ENCODE results near the gene TAGAP.

The TAGAP gene

GRCh38 chr6:159002432-159003155, 42.2 kb downstream of the TAGAP start:
- H3K36me3 ChIP-seq (ENCODE audit: control insufficient read depth, low read length) = no peaks in the 10 kb centered on the region

GRCh38 chr6:158999666-159000403, 45.0 kb downstream of the TAGAP start, which contains the start of gene RSPH3:
RSPH3 (minus strand) TSS chr6:159000202; CDS start chr6:158999550, 652 bp downstream.
- Histone ChIP-seq H3K9me2 (replicated peaks; ENCODE audit: control insufficient read depth, low read length) (no peaks in the 10 kb centered on the region), H3K79me2 (ENCODE audit: control insufficient read depth, low read length) (peaks cover 28% of the 10 kb centered on the region), H3K4me2 (ENCODE audit: low read length) (peak within 1 kb of the TSS; percentile 95), H3F3A (ENCODE audit: control insufficient read depth, insufficient read depth) (no peaks in the 10 kb centered on the region), H3K27me3 (ENCODE audit: control insufficient read depth, low read length) (no peaks in the 10 kb centered on the region), H3K36me3 (ENCODE audit: control insufficient read depth, low read length) (no peaks in the 10 kb centered on the region), H3K9me3 (ENCODE audit: control insufficient read depth, insufficient read depth, low read length) (no peaks in the 10 kb centered on the region), H4K20me1 (ENCODE audit: control insufficient read depth, insufficient read depth, low read depth, low read length) (no peaks in the 10 kb centered on the region), H3K27ac (ENCODE audit: low read depth, low read length) (peak within 1 kb of the TSS; percentile 51), H3K4me1 (ENCODE audit: control insufficient read depth, low read length) (peaks cover 24% of the 10 kb centered on the region), H3K4me3 (ENCODE audit: low read length) (peak within 1 kb of the TSS; percentile 93)
- TF ChIP-seq CTCF (IDR thresholded peaks at IDR 0.05; ENCODE audit: low read depth, low read length, poor library complexity, severe bottlenecking) (peak; percentile 36), EZH2phosphoT487 (IDR thresholded peaks at IDR 0.05; ENCODE audit: borderline replicate concordance, low read length) (no peak)

More at GRCh38 chr6:159002432-159003155, 42.2 kb downstream of the TAGAP start:
- Histone ChIP-seq H3F3A (ENCODE audit: control insufficient read depth, insufficient read depth) (peaks cover 9% of the 10 kb centered on the region; the same call in 1 of the 2 replicates), H3K4me1 (ENCODE audit: control insufficient read depth, low read length) (peaks cover 19% of the 10 kb centered on the region), H3K27ac (ENCODE audit: low read depth, low read length) (no peak overlapping the region), H3K9me2 (replicated peaks; ENCODE audit: control insufficient read depth, low read length) (no peaks in the 10 kb centered on the region), H3K4me3 (ENCODE audit: low read length) (no peak overlapping the region), H3K9me3 (ENCODE audit: control insufficient read depth, insufficient read depth, low read length) (no peaks in the 10 kb centered on the region), H3K27me3 (ENCODE audit: control insufficient read depth, low read length) (no peaks in the 10 kb centered on the region), H3K79me2 (ENCODE audit: control insufficient read depth, low read length) (peaks cover 28% of the 10 kb centered on the region), H3K4me2 (ENCODE audit: low read length) (no peak overlapping the region), H4K20me1 (ENCODE audit: control insufficient read depth, insufficient read depth, low read depth, low read length) (no peaks in the 10 kb centered on the region)
- TF ChIP-seq CTCF (IDR thresholded peaks at IDR 0.05; ENCODE audit: low read depth, low read length, poor library complexity, severe bottlenecking) (no peak), EZH2phosphoT487 (IDR thresholded peaks at IDR 0.05; ENCODE audit: borderline replicate concordance, low read length) (no peak)

- Histone ChIP-seq H3K27me3 (ENCODE audit: control insufficient read depth, low read length) (no peaks in the 10 kb centered on the region), H3K79me2 (ENCODE audit: control insufficient read depth, low read length) (peaks cover 28% of the 10 kb centered on the region), H3F3A (ENCODE audit: control insufficient read depth, insufficient read depth) (no peaks in the 10 kb centered on the region), H3K9me3 (ENCODE audit: control insufficient read depth, insufficient read depth, low read length) (no peaks in the 10 kb centered on the region), H3K9me2 (replicated peaks; ENCODE audit: control insufficient read depth, low read length) (no peaks in the 10 kb centered on the region), H3K36me3 (ENCODE audit: control insufficient read depth, low read length) (no peaks in the 10 kb centered on the region), H3K4me3 (ENCODE audit: low read length) (peak overlapping the region; percentile 93), H3K4me2 (ENCODE audit: low read length) (peak overlapping the region; percentile 95), H3K27ac (ENCODE audit: low read depth, low read length) (no peak overlapping the region), H4K20me1 (ENCODE audit: control insufficient read depth, insufficient read depth, low read depth, low read length) (no peaks in the 10 kb centered on the region), H3K4me1 (ENCODE audit: control insufficient read depth, low read length) (peaks cover 24% of the 10 kb centered on the region)
- TF ChIP-seq EZH2phosphoT487 (IDR thresholded peaks at IDR 0.05; ENCODE audit: borderline replicate concordance, low read length) = no peak
- TF ChIP-seq CTCF (IDR thresholded peaks at IDR 0.05; ENCODE audit: low read depth, low read length, poor library complexity, severe bottlenecking) = no peak
Observed at GRCh38 chr6:158999154-158999665, 45.6 kb downstream of the TAGAP start.

All from DOHH2 (cell line).